SK-N-SH (cell line): Measurements from ENCODE around the gene MAP3K13. TPM values are rescaled to one million over a fixed set of nuclear protein-coding genes. Genes with fewer than 3 reads are reported as not detected.
A peak's percentile ranks its signal among the peaks of the same experiment; 100 is the strongest.

Experiments
- CTCF ChIA-PET: fragments of 300-600, 350-600 bp; formaldehyde crosslinking; extraction: SDS; loops from one replicate; lab custom pipeline; 2021; lab: Yijun Ruan, JAX
- POLR2A ChIA-PET: fragments of 350-600 bp; sonication (Branson Sonifier 250); formaldehyde crosslinking; extraction: SDS; loops from one replicate; lab custom pipeline; 2020; ENCODE audit warnings: antibody characterized with exemption, inconsistent platforms; lab: Yijun Ruan, JAX
- DNase-seq: peaks from one replicate; pipeline ENCODE4 v3.0.0; 2012
- H2AFZ ChIP-seq: fragments of 200-600 bp; sonication (generic); 2 replicates; pipeline ENCODE4 v1.8.1; 2016; ENCODE audit warnings: antibody characterized with exemption, mild to moderate bottlenecking, low read depth
- H3F3A ChIP-seq: fragments of 200-600 bp; sonication (generic); replicated peaks from 2 replicates; pipeline ENCODE3; 2016; ENCODE audit warnings: antibody characterized with exemption, mild to moderate bottlenecking; ENCODE audit not compliant: insufficient read depth
- H3K27ac ChIP-seq, 2 experiments: fragments of 200-500 bp in 1 of 2; fragments of 200-600 bp in 1 of 2; sonication (Bioruptor generic) in 1 of 2; sonication (generic), shearing (Covaris generic) in 1 of 2; 2 replicates each; pipeline versions ENCODE4 v1.5.1 to v1.6.1; 2014 to 2016; ENCODE audit warnings: low read depth in 2 of 2, inconsistent platforms in 1 of 2, low read length in 1 of 2, mild to moderate bottlenecking in 1 of 2, mixed read lengths in 1 of 2
- H3K27me3 ChIP-seq: fragments of 200-600 bp; sonication (generic), shearing (Covaris generic); 2 replicates; pipeline ENCODE4 v1.6.1; 2016; ENCODE audit warnings: mixed run types; ENCODE audit not compliant: insufficient read depth
- H3K36me3 ChIP-seq, 2 experiments: fragments of 200-500 bp in 1 of 2; fragments of 200-600 bp in 1 of 2; sonication (Bioruptor generic) in 1 of 2; sonication (generic) in 1 of 2; replicated peaks in 1 of 2; 2 replicates each; pipeline versions ENCODE3 to v1.5.1; 2014 to 2016; ENCODE audit warnings: low read length in 1 of 2, mild to moderate bottlenecking in 1 of 2; ENCODE audit not compliant: insufficient read depth in 2 of 2, control insufficient read depth in 1 of 2
- H3K4me1 ChIP-seq, 2 experiments: fragments of 200-500 bp in 1 of 2; fragments of 200-600 bp in 1 of 2; sonication (Bioruptor generic) in 1 of 2; sonication (generic), shearing (Covaris generic) in 1 of 2; 2 replicates each; pipeline versions ENCODE4 v1.5.1 to v1.6.1; 2014 to 2016; ENCODE audit warnings: low read depth in 1 of 2, low read length in 1 of 2, mixed run types in 1 of 2; ENCODE audit not compliant: insufficient read depth in 2 of 2, control insufficient read depth in 1 of 2
- H3K4me2 ChIP-seq: fragments of 200-600 bp; sonication (generic), shearing (Covaris generic); 2 replicates; pipeline ENCODE4 v1.6.1; 2017; ENCODE audit warnings: mixed run types
- H3K4me3 ChIP-seq, 2 experiments: fragments of 200-500 bp in 1 of 2; fragments of 200-600 bp in 1 of 2; sonication (Bioruptor generic) in 1 of 2; sonication (generic), shearing (Covaris generic) in 1 of 2; 2 replicates each; pipeline versions ENCODE4 v1.5.1 to v1.8.1; 2014 to 2016; ENCODE audit warnings: low read depth in 2 of 2, inconsistent platforms in 1 of 2, low read length in 1 of 2, mild to moderate bottlenecking in 1 of 2, mixed read lengths in 1 of 2, moderate library complexity in 1 of 2
- H3K79me2 ChIP-seq: fragments of 200-600 bp; sonication (generic); 2 replicates; pipeline ENCODE4 v1.8.1; 2017; ENCODE audit warnings: mild to moderate bottlenecking; ENCODE audit not compliant: insufficient read depth
- H3K9ac ChIP-seq: fragments of 200-600 bp; sonication (generic); 2 replicates; pipeline ENCODE4 v1.6.1; 2017; ENCODE audit warnings: mixed run types
- H3K9me2 ChIP-seq: fragments of 200-600 bp; sonication (generic); 2 replicates; pipeline ENCODE4 v1.6.1; 2017; ENCODE audit warnings: mixed run types
- H3K9me3 ChIP-seq: fragments of 200-600 bp; sonication (generic); 2 replicates; pipeline ENCODE4 v1.6.1; 2017; ENCODE audit warnings: mixed run types, mild to moderate bottlenecking, moderate library complexity
- H4K20me1 ChIP-seq: fragments of 200-600 bp; sonication (generic); 2 replicates; pipeline ENCODE4 v1.6.1; 2017; ENCODE audit warnings: mild to moderate bottlenecking, mixed run types; ENCODE audit not compliant: insufficient read depth
- ELF1 ChIP-seq: IDR thresholded peaks from 2 replicates; pipeline ENCODE4 v1.4.0; 2012
- EP300 ChIP-seq, 2 experiments: IDR thresholded peaks; 2 replicates each; pipeline versions ENCODE4 v1.4.0 to v1.6.1; 2012; ENCODE audit warnings: borderline replicate concordance in 1 of 2, low read depth in 1 of 2, low read length in 1 of 2
- FOXJ3 ChIP-seq: sonication (generic); formaldehyde crosslinking; IDR thresholded peaks from 2 replicates; pipeline ENCODE4 v1.5.1; 2020; ENCODE audit warnings: mild to moderate bottlenecking, missing genetic modification reagents
- FOXM1 ChIP-seq: IDR thresholded peaks from 2 replicates; pipeline ENCODE4 v1.4.0; 2012; ENCODE audit warnings: low read depth, mild to moderate bottlenecking
- IRF3 ChIP-seq: fragments of 150-350 bp; IDR thresholded peaks from 2 replicates; pipeline ENCODE4 v1.6.1; 2016; ENCODE audit warnings: mild to moderate bottlenecking, low read depth, low read length
- JUND ChIP-seq: IDR thresholded peaks from 2 replicates; pipeline ENCODE4 v1.4.0; 2012
- MAX ChIP-seq: IDR thresholded peaks from 2 replicates; pipeline ENCODE4 v1.4.0; 2012; ENCODE audit warnings: low read depth
- MXI1 ChIP-seq: IDR thresholded peaks from 2 replicates; pipeline ENCODE4 v1.6.1; 2012; ENCODE audit warnings: mild to moderate bottlenecking, low read depth, low read length, improper control_type of control experiment
- NFIC ChIP-seq: IDR thresholded peaks from 2 replicates; pipeline ENCODE4 v1.4.0; 2012; ENCODE audit warnings: borderline replicate concordance
- NRF1 ChIP-seq: IDR thresholded peaks from 2 replicates; pipeline ENCODE4 v1.6.1; 2012; ENCODE audit warnings: low read depth, mild to moderate bottlenecking, low read length
- PBX3 ChIP-seq: IDR thresholded peaks from 2 replicates; pipeline ENCODE4; 2012
- POLR2AphosphoS5 ChIP-seq: IDR thresholded peaks from 2 replicates; pipeline ENCODE4 v1.6.1; 2012; ENCODE audit warnings: low read depth, low read length
- RAD21 ChIP-seq: IDR thresholded peaks from 2 replicates; pipeline ENCODE4 v1.6.1; 2012; ENCODE audit warnings: mild to moderate bottlenecking, low read length
- RCOR1 ChIP-seq: fragments of 150-350 bp; IDR thresholded peaks from 2 replicates; pipeline ENCODE4 v1.6.1; 2017; ENCODE audit warnings: antibody characterized with exemption, low read length
- SMC3 ChIP-seq: IDR thresholded peaks from 2 replicates; pipeline ENCODE4 v1.6.1; 2012; ENCODE audit warnings: low read depth, low read length, improper control_type of control experiment
- TEAD4 ChIP-seq: IDR thresholded peaks from 2 replicates; pipeline ENCODE4 v1.4.0; 2012; ENCODE audit warnings: mild to moderate bottlenecking, borderline replicate concordance; ENCODE audit not compliant: insufficient read depth
- USF1 ChIP-seq: IDR thresholded peaks from 2 replicates; pipeline ENCODE4 v1.4.0; 2012; ENCODE audit warnings: low read depth, borderline replicate concordance
- YY1 ChIP-seq: IDR thresholded peaks from 2 replicates; pipeline ENCODE4 v1.4.0; 2012; ENCODE audit warnings: low read depth, mild to moderate bottlenecking
- WGBS: methylation state at CpG from one replicate; pipeline ENCODE4 v1.1.6; 2017; ENCODE audit warnings: low lambda C conversion rate; 5-methylcytosine and 5-hydroxymethylcytosine counted together
- polyA plus RNA-seq, 3 experiments: library from polyadenylated mRNA; depleted of rRNA; stranded (reverse); fragments of >200 nt; gene quantifications; 2 replicates each; pipeline ENCODE4 v1.2.3, GENCODE V29; 2012

The MAP3K13 gene
- polyA plus RNA-seq, 1 of the 3 experiments (the other 2 are of a cell fraction): 9.1 TPM

- H3K36me3 ChIP-seq: no peaks in the 10 kb centered on the region
- no peak for DNase-seq
- no peak overlapping the region for H2AFZ ChIP-seq
- H3K9me2 ChIP-seq: no peaks in the 10 kb centered on the region
- WGBS: 50% methylated on average over 1 of the region's 1 CpG
- H3K27ac ChIP-seq: peak overlapping the region in 1 of 2 experiments; percentile 17; a peak in 2 of 4 replicates
- TF ChIP-seq TEAD4 (no peak), NRF1 (no peak), ELF1 (no peak), EP300 (IDR thresholded peaks at IDR 0.05; ENCODE audit: borderline replicate concordance in 1 of 2, low read depth in 1 of 2, low read length in 1 of 2) (no peak), JUND (no peak), USF1 (no peak), IRF3 (no peak), FOXJ3 (CRISPR knock-in tag) (no peak), RCOR1 (no peak), FOXM1 (no peak), SMC3 (no peak), PBX3 (no peak), RAD21 (no peak)
- no peaks in the 10 kb centered on the region for H3K79me2 ChIP-seq
- H3K9me3 ChIP-seq: no peaks in the 10 kb centered on the region
- no peaks in the 10 kb centered on the region for H3K27me3 ChIP-seq
- H3K4me3 ChIP-seq: no peak overlapping the region
- H3K4me1 ChIP-seq: no peaks in the 10 kb centered on the region; a peak in 1 of 4 replicates
- no peak overlapping the region for H3K4me2 ChIP-seq
- H3K9ac ChIP-seq: no peak overlapping the region
- POLR2A ChIA-PET: no interaction called here
- H3F3A ChIP-seq: peaks cover 5% of the 10 kb centered on the region
- no peaks in the 10 kb centered on the region for H4K20me1 ChIP-seq
- CTCF ChIA-PET: interaction anchor here (1.0 kb wide), 1 partner anchor 9 kb away, joined by 3 read pairs; no protein-coding TSS in a partner anchor
Measured at GRCh38 chr3:185318141-185318540, 44.8 kb upstream of the MAP3K13 start.

- no peak overlapping the region for H3K4me2 ChIP-seq
- ChIA-PET CTCF (interaction anchor here (1.5 kb wide), 1 partner anchor 11 kb away, joined by 6 read pairs; no protein-coding TSS in a partner anchor), POLR2A (no interaction called here)
- no peaks in the 10 kb centered on the region for H3K79me2 ChIP-seq
- H3K27me3 ChIP-seq: no peaks in the 10 kb centered on the region
- TF ChIP-seq NFIC: no peak
- no peak for TF ChIP-seq FOXJ3 (CRISPR knock-in tag)
- no peak for TF ChIP-seq RCOR1
- TF ChIP-seq IRF3: no peak
- TF ChIP-seq MAX: no peak
- no peak for TF ChIP-seq YY1
- no peak for TF ChIP-seq MXI1
- no peak for TF ChIP-seq USF1
- TF ChIP-seq POLR2AphosphoS5: no peak
- TF ChIP-seq JUND: no peak
- WGBS: 96% methylated on average over 6 of the region's 6 CpGs
- H3K9ac ChIP-seq: no peak overlapping the region
- peaks cover 0 to 2% of the 10 kb centered on the region in 2 experiments; a peak in 2 of 4 replicates for H3K4me1 ChIP-seq
- no peak overlapping the region for H2AFZ ChIP-seq
- H3K9me2 ChIP-seq: no peaks in the 10 kb centered on the region
- H3K36me3 ChIP-seq: no peaks in the 10 kb centered on the region
- H3F3A ChIP-seq: peaks cover 5% of the 10 kb centered on the region
- H3K27ac ChIP-seq: no peak overlapping the region
- no peak overlapping the region for H3K4me3 ChIP-seq
- H3K9me3 ChIP-seq: no peaks in the 10 kb centered on the region
- DNase-seq: no peak
- no peaks in the 10 kb centered on the region for H4K20me1 ChIP-seq
Measured at GRCh38 chr3:185319801-185320200, 43.1 kb upstream of the MAP3K13 start.
